Measurements from ENCODE around the gene SLC16A10.
"Not testable (repeated sequence)": the region's sequence is repeated elsewhere in the genome, so short reads cannot be mapped to it uniquely, and the experiment has no call there.

Gene SLC16A10

GRCh38 chr6:111087106-111087835, at the start of gene SLC16A10:
Gene SLC16A10 (plus strand): TSS chr6:111087503. CDS start chr6:111087753, 250 bp downstream.
- H3K27me3 ChIP-seq (replicated peaks; ENCODE audit: control insufficient read depth, insufficient read depth, low read length): peaks cover 53% of the 10 kb centered on the region
- peaks cover 5% of the 10 kb centered on the region for H3K4me1 ChIP-seq (ENCODE audit: control insufficient read depth, insufficient read depth, low read length)
- peak within 1 kb of the TSS; percentile 39 for H3K4me3 ChIP-seq (ENCODE audit: low read length)
- DNase-seq (ENCODE audit: low read depth): peak; percentile 46
- no peaks in the 10 kb centered on the region for H3K9me3 ChIP-seq (ENCODE audit: control insufficient read depth, low read length)
- H3K36me3 ChIP-seq (ENCODE audit: control insufficient read depth, insufficient read depth, low read length, severe bottlenecking): no peaks in the 10 kb centered on the region
- no peak within 1 kb of the TSS for H3K9ac ChIP-seq (ENCODE audit: low read length)

GRCh38 chr6:111038534-111039252, 48.6 kb upstream of the SLC16A10 start:
- no peak for DNase-seq (ENCODE audit: low read depth)
- Histone ChIP-seq H3K9ac (ENCODE audit: low read length) (no peak overlapping the region), H3K9me3 (ENCODE audit: control insufficient read depth, low read length) (no peaks in the 10 kb centered on the region), H3K27me3 (replicated peaks; ENCODE audit: control insufficient read depth, insufficient read depth, low read length) (no peaks in the 10 kb centered on the region), H3K36me3 (ENCODE audit: control insufficient read depth, insufficient read depth, low read length, severe bottlenecking) (no peaks in the 10 kb centered on the region), H3K4me3 (ENCODE audit: low read length) (no peak overlapping the region), H3K4me1 (ENCODE audit: control insufficient read depth, insufficient read depth, low read length) (no peaks in the 10 kb centered on the region)

GRCh38 chr6:111041917-111042316, 45.4 kb upstream of the SLC16A10 start:
- peaks cover 4% of the 10 kb centered on the region for H3K27me3 ChIP-seq (replicated peaks; ENCODE audit: control insufficient read depth, insufficient read depth, low read length)
- H3K4me3 ChIP-seq (ENCODE audit: low read length): no peak overlapping the region
- no peaks in the 10 kb centered on the region for H3K36me3 ChIP-seq (ENCODE audit: control insufficient read depth, insufficient read depth, low read length, severe bottlenecking)
- H3K4me1 ChIP-seq (ENCODE audit: control insufficient read depth, insufficient read depth, low read length): no peaks in the 10 kb centered on the region
- no peak overlapping the region for H3K9ac ChIP-seq (ENCODE audit: low read length)
- no peaks in the 10 kb centered on the region for H3K9me3 ChIP-seq (ENCODE audit: control insufficient read depth, low read length)
- no peak for DNase-seq (ENCODE audit: low read depth)

DNA sequence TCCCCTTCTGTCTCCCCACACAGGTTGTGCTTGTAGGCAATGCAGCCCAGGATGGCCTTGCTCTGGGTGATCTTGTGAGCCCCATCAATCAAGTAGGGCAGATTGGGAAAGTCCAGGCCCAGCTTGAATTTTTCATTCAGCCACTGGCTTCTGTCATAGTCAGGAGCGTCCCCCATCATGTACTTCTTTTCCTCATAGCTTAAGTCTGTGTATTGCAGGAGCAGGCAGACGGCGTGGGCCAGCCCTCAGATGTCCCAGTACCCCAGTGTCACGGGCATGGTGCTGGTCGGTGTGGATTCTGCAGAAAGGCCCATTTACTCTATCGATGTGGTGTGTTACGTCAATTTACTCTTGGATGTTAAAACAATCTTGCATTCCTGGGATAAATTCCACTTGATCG, 40.1 kb upstream of the SLC16A10 start:
- no peaks in the 10 kb centered on the region for H3K9me3 ChIP-seq (ENCODE audit: control insufficient read depth, low read length)
- H3K4me3 ChIP-seq (ENCODE audit: low read length): no peak overlapping the region
- H3K4me1 ChIP-seq (ENCODE audit: control insufficient read depth, insufficient read depth, low read length): peaks cover 9% of the 10 kb centered on the region
- peaks cover 4% of the 10 kb centered on the region for H3K27me3 ChIP-seq (replicated peaks; ENCODE audit: control insufficient read depth, insufficient read depth, low read length)
- no peak overlapping the region for H3K9ac ChIP-seq (ENCODE audit: low read length)
- no peaks in the 10 kb centered on the region for H3K36me3 ChIP-seq (ENCODE audit: control insufficient read depth, insufficient read depth, low read length, severe bottlenecking)
- no peak for DNase-seq (ENCODE audit: low read depth)

GRCh38 chr6:111050261-111051023, 36.9 kb upstream of the SLC16A10 start:
- Histone ChIP-seq H3K9ac (ENCODE audit: low read length) (peak overlapping the region; percentile 1), H3K36me3 (ENCODE audit: control insufficient read depth, insufficient read depth, low read length, severe bottlenecking) (no peaks in the 10 kb centered on the region), H3K27me3 (replicated peaks; ENCODE audit: control insufficient read depth, insufficient read depth, low read length) (peaks cover 4% of the 10 kb centered on the region), H3K4me1 (ENCODE audit: control insufficient read depth, insufficient read depth, low read length) (peaks cover 9% of the 10 kb centered on the region), H3K4me3 (ENCODE audit: low read length) (no peak overlapping the region), H3K9me3 (ENCODE audit: control insufficient read depth, low read length) (no peaks in the 10 kb centered on the region)
- no peak for DNase-seq (ENCODE audit: low read depth)

GRCh38 chr6:111052171-111052570, 35.1 kb upstream of the SLC16A10 start:
- no peak overlapping the region for H3K9ac ChIP-seq (ENCODE audit: low read length)
- no peak for DNase-seq (ENCODE audit: low read depth)
- H3K9me3 ChIP-seq (ENCODE audit: control insufficient read depth, low read length): no peaks in the 10 kb centered on the region
- no peak overlapping the region for H3K4me3 ChIP-seq (ENCODE audit: low read length)
- peaks cover 9% of the 10 kb centered on the region for H3K4me1 ChIP-seq (ENCODE audit: control insufficient read depth, insufficient read depth, low read length)
- no peaks in the 10 kb centered on the region for H3K36me3 ChIP-seq (ENCODE audit: control insufficient read depth, insufficient read depth, low read length, severe bottlenecking)
- peaks cover 11% of the 10 kb centered on the region for H3K27me3 ChIP-seq (replicated peaks; ENCODE audit: control insufficient read depth, insufficient read depth, low read length)

DNA sequence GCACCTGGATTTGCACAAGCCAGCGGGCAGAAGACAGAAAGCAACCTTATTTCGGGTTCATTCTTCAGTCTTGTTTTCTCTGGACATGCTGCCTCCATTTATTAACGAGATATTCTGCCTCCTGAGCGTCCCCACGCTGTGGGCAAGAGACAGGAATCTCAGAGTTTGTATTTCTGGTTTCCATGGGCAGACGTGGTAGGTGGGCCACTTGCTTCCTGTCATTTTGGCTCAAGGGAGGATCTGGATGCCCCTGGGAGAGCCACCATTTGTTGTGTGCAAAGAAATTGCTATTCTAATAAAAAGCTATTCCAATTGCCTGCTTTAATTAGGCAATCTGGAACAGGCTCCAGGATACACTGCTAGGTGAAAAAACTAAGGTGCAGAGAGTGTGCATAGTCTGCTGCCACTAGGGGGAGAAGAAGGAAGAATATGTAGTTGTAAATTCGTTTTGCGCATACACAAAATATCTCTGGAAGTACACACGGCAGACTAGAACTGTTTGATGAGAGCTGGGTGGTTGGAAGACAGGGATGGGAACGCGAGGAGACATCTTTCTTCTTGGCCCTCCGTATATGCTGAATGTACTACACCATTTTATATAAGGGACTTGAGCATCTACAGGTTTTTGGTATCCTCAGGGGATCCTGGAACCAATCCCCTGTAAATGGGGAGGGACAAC, 30.1 kb upstream of the SLC16A10 start:
- Histone ChIP-seq H3K36me3 (ENCODE audit: control insufficient read depth, insufficient read depth, low read length, severe bottlenecking) (no peaks in the 10 kb centered on the region), H3K9me3 (ENCODE audit: control insufficient read depth, low read length) (no peaks in the 10 kb centered on the region), H3K27me3 (replicated peaks; ENCODE audit: control insufficient read depth, insufficient read depth, low read length) (peaks cover 31% of the 10 kb centered on the region), H3K9ac (ENCODE audit: low read length) (no peak overlapping the region), H3K4me1 (ENCODE audit: control insufficient read depth, insufficient read depth, low read length) (no peaks in the 10 kb centered on the region), H3K4me3 (ENCODE audit: low read length) (no peak overlapping the region)
- peak; percentile 64 for DNase-seq (ENCODE audit: low read depth)

DNA sequence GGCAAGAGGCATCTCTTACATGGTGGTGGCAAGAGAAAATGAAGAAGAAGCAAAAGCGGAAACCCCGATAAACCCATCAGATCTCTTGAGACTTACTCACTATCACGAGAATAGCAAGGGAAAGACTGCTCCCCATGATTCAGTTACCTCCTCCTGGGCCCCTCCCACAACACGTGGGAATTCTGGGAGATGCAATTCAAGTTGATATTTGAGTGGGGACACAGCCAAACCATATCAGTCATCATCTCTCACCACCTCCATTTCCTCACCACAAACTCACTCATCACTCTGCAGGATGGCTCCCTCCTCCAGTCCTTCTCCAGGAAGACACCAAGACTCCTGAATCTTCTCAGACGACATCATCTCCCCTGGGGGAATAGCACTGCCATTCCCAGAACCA, 25.8 kb upstream of the SLC16A10 start:
- no peaks in the 10 kb centered on the region for H3K4me1 ChIP-seq (ENCODE audit: control insufficient read depth, insufficient read depth, low read length)
- no peaks in the 10 kb centered on the region for H3K36me3 ChIP-seq (ENCODE audit: control insufficient read depth, insufficient read depth, low read length, severe bottlenecking)
- no peak for DNase-seq (ENCODE audit: low read depth)
- no peak overlapping the region for H3K4me3 ChIP-seq (ENCODE audit: low read length)
- no peak overlapping the region for H3K9ac ChIP-seq (ENCODE audit: low read length)
- H3K27me3 ChIP-seq (replicated peaks; ENCODE audit: control insufficient read depth, insufficient read depth, low read length): peaks cover 35% of the 10 kb centered on the region
- H3K9me3 ChIP-seq (ENCODE audit: control insufficient read depth, low read length): peaks cover 6% of the 10 kb centered on the region

DNA sequence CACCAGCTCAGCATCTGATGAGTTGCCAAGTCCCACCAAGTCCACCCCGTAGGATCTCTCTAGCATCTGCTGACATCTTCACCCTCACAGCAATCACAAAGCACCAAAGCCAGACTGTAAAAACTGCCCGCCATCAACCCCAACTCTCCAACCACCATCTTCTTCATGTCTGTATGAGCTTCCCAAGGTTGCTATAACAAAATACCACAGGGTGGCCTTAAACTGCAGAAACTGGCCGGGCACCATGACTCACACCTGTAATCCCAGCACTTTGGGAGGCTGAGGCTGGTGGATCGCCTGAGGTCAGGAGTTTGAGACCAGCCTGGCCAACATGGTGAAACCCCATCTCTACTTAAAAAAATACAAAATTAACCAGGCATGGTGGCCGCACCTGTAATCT, 25.3 kb upstream of the SLC16A10 start:
- H3K4me3 ChIP-seq (ENCODE audit: low read length); H3K9ac ChIP-seq (ENCODE audit: low read length); H3K4me1 ChIP-seq (ENCODE audit: control insufficient read depth, insufficient read depth, low read length); H3K36me3 ChIP-seq (ENCODE audit: control insufficient read depth, insufficient read depth, low read length, severe bottlenecking); H3K9me3 ChIP-seq (ENCODE audit: control insufficient read depth, low read length); DNase-seq (ENCODE audit: low read depth): not testable (repeated sequence)
- peaks cover 35% of the 10 kb centered on the region for H3K27me3 ChIP-seq (replicated peaks; ENCODE audit: control insufficient read depth, insufficient read depth, low read length)

DNA sequence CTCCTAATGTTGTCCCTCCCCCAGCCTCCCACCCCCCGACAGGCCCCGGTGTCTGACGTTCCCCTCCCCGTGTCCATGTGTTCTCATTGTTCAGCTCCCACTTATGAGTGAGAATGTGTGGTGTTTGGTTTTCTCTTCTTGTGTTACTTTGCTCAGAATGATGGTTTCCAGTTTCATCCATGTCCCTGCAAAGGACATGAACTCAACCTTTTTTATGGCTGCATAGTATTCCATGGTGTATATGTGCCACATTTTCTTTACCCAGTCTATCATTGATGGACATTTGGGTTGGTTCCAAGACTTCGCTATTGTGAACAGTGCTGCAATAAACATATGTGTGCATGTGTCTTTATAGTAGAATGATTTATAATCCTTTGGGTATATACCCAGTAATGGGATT, 24.4 kb upstream of the SLC16A10 start:
- H3K4me1 ChIP-seq (ENCODE audit: control insufficient read depth, insufficient read depth, low read length); DNase-seq (ENCODE audit: low read depth); H3K9ac ChIP-seq (ENCODE audit: low read length); H3K4me3 ChIP-seq (ENCODE audit: low read length); H3K36me3 ChIP-seq (ENCODE audit: control insufficient read depth, insufficient read depth, low read length, severe bottlenecking); H3K9me3 ChIP-seq (ENCODE audit: control insufficient read depth, low read length): not testable (repeated sequence)
- peaks cover 38% of the 10 kb centered on the region for H3K27me3 ChIP-seq (replicated peaks; ENCODE audit: control insufficient read depth, insufficient read depth, low read length)

All from adipocyte (in vitro differentiated cells).